IMR-90 (cell line): ENCODE results near the gene MGLL.

Source experiments
- CTCF ChIP-seq: conservative IDR thresholded peaks from 2 replicates; pipeline ENCODE4 v1.5.1; 2012; ENCODE audit warnings: mild to moderate bottlenecking, low read depth, low read length, improper control_type of control experiment
- MAFK ChIP-seq: IDR thresholded peaks from 2 replicates; pipeline ENCODE4 v1.6.1; 2012; ENCODE audit warnings: low read depth, low read length, improper control_type of control experiment
- POLR2A ChIP-seq: IDR thresholded peaks from 2 replicates; pipeline ENCODE4 v1.6.1; 2012; ENCODE audit warnings: mild to moderate bottlenecking, low read depth, low read length
- USF2 ChIP-seq: fragments of 150-350 bp; IDR thresholded peaks from 2 replicates; pipeline ENCODE4 v1.6.1; 2017; ENCODE audit warnings: mild to moderate bottlenecking, antibody characterized with exemption, low read length, low read depth

- TF ChIP-seq CTCF (no peak), POLR2A (no peak), MAFK (no peak), USF2 (no peak)
These were observed 152.6 kb downstream of the MGLL start for GRCh38 chr3:127669541-127670228.
